ENCODE data around the gene UNC93A. TPM values are rescaled to one million over a fixed set of nuclear protein-coding genes. Genes with fewer than 3 reads are reported as not detected.
"Not testable (repeated sequence)": the region's sequence is repeated elsewhere in the genome, so short reads cannot be mapped to it uniquely, and the experiment has no call there.

The UNC93A gene
- total and polyA plus RNA-seq, 7 donors, result 0.45 TPM; not detected in 6

DNA sequence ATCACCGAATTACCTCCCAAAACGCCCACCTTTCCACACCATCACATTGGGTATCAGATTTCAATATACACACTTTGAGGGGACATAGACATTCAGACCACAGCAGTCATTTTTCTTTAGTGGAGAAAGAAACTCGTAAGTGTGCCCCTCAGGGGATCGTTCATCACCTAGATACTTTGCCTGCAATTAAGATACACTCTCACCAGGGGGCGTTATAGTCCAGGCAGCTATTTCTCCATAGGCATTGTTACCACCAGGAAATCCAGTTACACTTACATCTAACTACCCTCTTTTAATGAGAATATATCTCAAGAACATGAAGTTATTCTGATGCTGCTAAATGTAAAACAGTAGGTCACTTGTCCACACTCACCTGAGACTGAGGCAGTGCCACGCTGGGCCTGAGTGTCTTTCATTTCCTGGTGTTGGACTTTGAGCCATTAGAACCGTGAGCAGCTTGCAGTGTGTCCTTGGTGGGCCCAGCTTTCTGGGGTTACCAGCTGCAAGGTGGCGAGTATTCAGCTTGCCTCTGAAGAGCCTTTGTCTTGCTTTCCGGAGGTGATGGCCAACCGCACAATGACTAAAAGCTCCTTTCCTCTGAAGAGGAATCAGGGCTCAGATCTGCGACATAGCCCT lies 35.1 kb upstream of the UNC93A start:
- Histone ChIP-seq H3K36me3 (no peaks in the 10 kb centered on the region), H3K9me3 (peaks cover 0 to 3% (median 0%) of the 10 kb centered on the region in 4 donors), H3K27me3 (no peaks in the 10 kb centered on the region), H3K4me1 (no peaks in the 10 kb centered on the region), H3K27ac (no peak overlapping the region), H3K4me3 (no peak overlapping the region)
- intact Hi-C loops (cut with DNase I), result no loop called here
- TF ChIP-seq CTCF (IDR thresholded peaks at IDR 0.05) (no peak), POLR2A (IDR thresholded peaks at IDR 0.05) (no peak), EP300 (IDR thresholded peaks at IDR 0.05) (no peak), POLR2AphosphoS5 (IDR thresholded peaks at IDR 0.05) (no peak)
- no peak for DNase-seq
- 89 to 90% methylated on average over 11 of the region's 11 CpGs for WGBS, 2 donors

DNA sequence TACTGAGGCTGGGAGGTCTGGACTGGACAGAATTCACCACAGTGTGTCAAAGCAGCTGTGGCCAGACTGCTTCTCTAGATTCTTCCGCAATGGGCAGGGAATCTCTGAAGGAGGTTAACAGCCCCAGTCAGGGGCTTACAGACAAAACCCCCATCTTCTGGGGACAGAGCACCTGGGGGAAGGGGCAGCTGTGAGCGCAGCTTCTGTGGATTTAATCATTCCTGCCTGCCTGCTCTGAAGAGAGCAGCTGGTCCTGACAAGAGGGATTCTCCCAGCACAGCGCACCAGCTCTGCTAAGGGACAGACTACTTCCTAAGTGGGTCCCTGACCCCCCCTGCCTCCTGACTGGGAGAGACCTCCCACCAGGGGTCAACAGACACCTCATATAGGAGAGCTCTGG lies 32.5 kb upstream of the UNC93A start:
- Histone ChIP-seq H3K4me3 (no peak overlapping the region), H3K27me3 (no peaks in the 10 kb centered on the region), H3K36me3 (no peaks in the 10 kb centered on the region), H3K4me1 (no peaks in the 10 kb centered on the region), H3K9me3 (peaks cover 0 to 3% (median 0%) of the 10 kb centered on the region in 4 donors), H3K27ac (no peak overlapping the region)
- WGBS, 2 donors, result 90 to 94% methylated on average over 3 of the region's 3 CpGs
- TF ChIP-seq POLR2A (IDR thresholded peaks at IDR 0.05) (no peak), CTCF (IDR thresholded peaks at IDR 0.05) (no peak)
- no peak for DNase-seq
- intact Hi-C loops (cut with DNase I), result no loop called here

DNA sequence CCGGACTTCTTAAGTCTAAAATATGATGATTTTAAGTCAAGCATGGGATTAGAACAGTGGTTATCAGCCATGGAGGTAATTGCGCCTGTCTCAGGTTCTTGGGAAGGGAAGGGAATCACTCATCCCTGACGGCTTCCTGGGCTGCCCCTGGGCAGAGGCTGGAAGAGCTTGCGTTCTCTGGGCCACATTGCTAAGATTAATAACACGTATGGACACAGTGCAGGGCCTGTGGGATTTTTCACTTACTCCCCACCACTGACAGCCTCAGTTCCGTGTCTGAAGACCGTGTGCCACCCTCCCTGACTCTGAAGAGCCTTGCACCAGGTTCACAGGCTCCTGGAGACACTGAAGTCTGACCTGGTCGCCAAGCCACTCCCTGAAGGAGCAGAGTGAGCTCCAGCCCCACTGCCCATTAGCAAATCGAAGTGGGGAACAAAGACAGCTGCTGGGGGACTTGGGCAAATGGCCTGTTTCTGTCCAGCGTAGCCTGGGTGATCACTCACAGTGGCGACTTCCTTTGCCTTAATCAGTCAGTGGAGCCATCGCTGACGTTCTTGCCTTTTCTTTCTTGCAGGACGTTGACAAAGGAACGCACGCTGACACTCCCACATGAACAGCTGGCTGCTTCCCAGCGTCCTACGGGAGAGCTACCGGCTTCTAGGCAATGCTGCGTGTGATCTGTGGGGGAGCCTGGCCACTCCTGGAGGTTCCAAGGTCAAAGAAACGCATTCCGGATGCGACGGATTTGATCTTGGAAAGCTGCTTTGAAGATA lies 24.9 kb upstream of the UNC93A start:
- intact Hi-C loops (cut with DNase I); DNase-seq; H3K4me1 ChIP-seq; H3K4me3 ChIP-seq; H3K9me3 ChIP-seq; H3K27ac ChIP-seq; H3K27me3 ChIP-seq; H3K36me3 ChIP-seq: not testable (repeated sequence)
- WGBS, 2 donors, result 16 to 35% methylated on average over 14 to 19 of the region's 24 CpGs

GRCh38 chr6:167266830-167267555 lies 24.1 kb upstream of the UNC93A start:
- Histone ChIP-seq H3K4me3 (no peak overlapping the region), H3K27me3 (no peaks in the 10 kb centered on the region), H3K4me1 (no peaks in the 10 kb centered on the region), H3K36me3 (no peaks in the 10 kb centered on the region), H3K9me3 (no peaks in the 10 kb centered on the region), H3K27ac (no peak overlapping the region)
- intact Hi-C loops (cut with DNase I), result no loop called here
- no peak for TF ChIP-seq POLR2AphosphoS5 (IDR thresholded peaks at IDR 0.05)
- TF ChIP-seq CTCF (IDR thresholded peaks at IDR 0.05), result no peak
- TF ChIP-seq POLR2A (IDR thresholded peaks at IDR 0.05), result no peak
- TF ChIP-seq EP300 (IDR thresholded peaks at IDR 0.05), result no peak
- DNase-seq, result no peak
- 87% methylated on average over 20 of the region's 21 CpGs for WGBS, 2 donors

DNA sequence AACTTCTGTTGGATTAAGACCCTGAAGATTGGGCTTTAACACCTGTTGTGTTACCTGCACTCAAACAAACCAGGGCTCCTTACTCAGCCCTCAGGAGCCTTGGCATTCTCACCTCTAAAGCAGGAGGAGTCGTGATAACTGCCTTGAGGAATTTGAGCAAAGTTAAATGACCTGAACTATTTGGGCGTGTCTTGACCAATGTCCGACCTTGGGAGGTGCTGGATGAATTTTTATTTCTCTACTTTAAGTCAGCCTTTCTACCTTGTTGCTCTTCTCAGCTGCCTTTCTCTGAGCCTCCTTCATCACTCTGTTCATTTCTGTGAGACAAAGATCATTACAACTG lies 23.6 kb upstream of the UNC93A start:
- H3K27ac ChIP-seq; H3K27me3 ChIP-seq; H3K36me3 ChIP-seq; intact Hi-C loops (cut with DNase I); H3K4me3 ChIP-seq; H3K9me3 ChIP-seq; H3K4me1 ChIP-seq; DNase-seq: not testable (repeated sequence)
- WGBS, 2 donors, result 34 to 79% methylated on average over 3 of the region's 3 CpGs
